Raji (cell line): ENCODE results near the gene FNDC5.

Experiments used
- POLR2A ChIP-seq: IDR thresholded peaks from 2 replicates; pipeline ENCODE4 v1.6.1; 2011; ENCODE audit warnings: low read depth, low read length, control low read depth; ENCODE audit not compliant: insufficient read depth

Gene FNDC5

DNA sequence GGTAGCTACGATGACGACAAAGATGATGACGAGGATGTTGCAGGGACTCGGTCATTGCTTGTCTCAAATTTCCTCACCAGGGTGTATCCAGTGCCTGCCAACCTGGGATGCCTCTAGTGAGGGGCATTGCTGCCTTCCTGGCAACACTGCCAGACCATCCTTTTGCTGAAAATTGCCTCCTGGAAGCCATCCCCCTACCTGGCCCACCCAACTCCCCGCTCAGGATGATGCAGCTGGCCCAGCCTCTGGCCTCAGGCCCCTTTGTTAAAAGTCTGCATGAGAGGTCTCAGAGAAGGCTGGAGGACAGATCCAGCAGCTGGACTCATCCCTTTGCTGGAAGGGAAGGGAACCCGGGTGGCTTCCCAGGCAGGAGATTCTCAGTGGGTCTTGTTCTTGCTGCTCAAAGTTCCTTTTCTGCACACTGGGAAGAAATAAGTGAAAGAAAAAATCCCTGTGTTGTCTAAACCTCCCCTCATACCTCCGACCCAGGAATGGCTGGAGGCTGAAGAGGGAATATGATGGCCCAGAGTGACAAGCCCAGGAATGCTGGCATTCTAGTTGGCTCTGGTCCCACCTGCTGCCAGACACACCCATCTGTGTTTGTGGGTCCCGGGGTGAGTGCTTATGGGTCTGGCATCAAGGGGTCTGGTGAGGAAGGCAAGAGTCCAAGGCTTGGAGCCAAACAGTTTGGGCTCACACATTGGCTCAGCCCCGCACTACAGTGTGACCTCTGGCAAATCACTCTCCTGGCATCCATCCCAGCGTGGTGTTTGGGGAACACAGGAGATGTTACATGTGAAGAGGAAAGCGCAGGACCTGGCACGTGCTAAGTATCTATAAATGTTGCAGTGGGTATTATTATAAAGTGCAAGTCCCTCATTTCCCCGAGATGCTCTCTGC, 6.7 kb upstream of the FNDC5 start:
- TF ChIP-seq POLR2A: no peak

DNA sequence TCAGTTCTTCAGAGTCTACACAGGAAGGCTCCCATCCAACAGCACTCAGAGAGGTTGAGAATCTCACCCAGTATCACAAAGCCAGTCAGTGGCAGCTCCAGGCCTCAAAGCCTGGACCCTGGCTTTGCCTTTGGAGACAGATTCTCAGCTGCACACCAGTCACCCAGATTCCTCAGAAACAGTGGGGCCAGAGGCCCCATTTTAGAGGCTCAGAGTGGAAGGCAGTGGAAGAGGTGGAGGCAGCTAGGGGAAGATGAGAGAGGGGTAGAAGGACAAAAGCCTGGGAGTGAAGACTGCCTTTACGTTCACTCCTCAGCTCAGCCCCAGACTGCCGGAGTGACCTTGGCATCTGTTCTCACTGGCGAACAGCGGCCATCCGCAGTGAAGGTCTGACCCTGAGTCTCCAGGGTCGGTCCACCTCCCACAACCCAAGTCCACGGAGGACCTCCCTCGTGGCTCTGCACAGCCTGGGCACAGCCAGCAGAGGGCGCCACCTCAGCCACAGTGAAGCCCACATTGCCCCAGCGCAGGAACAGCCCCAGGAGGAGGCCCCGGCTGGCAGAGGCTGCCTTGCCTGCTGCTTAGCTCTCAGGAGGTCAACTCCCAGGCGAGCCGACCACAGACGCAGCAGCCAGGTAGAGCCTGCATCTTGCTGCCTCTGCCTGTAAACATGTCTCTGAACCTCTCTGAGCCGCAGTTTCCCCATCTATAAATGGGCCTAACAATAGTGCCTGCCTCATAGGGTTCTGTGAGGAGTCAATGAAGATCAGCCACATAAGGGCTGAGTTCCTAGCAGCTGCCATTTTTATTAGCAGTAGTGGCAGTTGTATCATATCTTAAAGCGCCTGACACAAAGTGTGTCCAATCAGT, 5.9 kb upstream of the FNDC5 start:
- TF ChIP-seq POLR2A: no peak

DNA sequence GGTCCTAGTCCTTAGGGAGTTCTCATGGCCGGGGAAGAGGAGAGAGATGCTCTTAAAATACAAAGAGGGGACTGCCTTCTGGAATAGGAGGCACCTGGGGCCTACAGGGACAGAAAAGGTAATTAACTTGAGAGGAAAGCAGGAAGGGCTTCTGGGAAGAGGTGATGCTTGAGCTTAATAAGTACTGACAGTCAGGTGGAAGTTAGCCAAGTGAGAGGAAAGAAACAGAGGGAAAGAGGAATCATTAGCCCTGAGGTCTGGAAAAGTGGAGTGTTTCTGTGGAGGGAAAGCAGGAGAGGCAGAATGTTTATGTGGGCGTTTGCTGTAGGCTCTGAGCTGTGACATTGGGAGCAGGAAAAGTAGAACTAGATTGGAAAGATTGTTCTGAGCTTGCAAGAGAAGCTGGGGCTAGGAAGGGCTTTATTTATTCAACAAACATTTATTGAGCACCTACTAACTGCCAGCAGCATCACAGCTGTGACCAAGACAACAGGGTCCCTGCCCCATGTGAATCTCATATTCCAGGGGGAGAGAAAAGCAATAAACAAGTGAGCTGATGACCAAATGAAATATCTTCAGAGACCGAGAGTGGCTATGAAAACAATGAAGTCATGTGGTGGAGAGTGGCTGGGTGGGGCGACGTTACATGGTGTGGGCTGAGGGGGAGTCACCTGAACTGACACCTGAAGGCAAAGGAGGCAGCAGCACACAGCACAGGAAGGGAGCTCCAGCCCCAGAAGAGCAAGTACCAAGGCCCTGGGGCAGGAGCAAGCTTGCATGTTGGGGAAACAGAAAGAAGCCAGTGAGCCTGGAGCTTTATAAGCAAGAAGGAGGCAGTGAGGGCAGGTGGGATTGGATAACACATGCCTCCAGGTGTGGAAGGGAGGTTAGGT, 4.4 kb upstream of the FNDC5 start:
- no peak for TF ChIP-seq POLR2A

DNA sequence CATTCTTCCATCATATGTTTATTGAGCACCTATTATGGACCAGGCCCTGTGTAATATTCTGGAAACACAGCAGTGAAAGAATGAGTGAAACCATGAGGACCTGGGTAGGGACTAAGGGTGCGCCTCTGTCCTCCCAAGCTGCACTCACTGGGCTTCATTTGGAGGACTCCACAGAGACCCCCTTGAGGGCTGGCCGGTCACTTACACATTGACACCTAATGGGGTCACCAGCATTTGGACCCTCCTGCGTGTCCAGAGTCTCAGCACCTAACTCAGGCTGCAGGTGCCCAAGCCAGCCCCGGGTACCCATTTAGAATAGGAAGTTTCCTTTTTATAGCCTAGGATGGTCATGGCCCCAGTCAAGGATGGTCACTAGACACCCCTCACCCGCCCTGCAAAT, 2.8 kb upstream of the FNDC5 start:
- no peak for TF ChIP-seq POLR2A

DNA sequence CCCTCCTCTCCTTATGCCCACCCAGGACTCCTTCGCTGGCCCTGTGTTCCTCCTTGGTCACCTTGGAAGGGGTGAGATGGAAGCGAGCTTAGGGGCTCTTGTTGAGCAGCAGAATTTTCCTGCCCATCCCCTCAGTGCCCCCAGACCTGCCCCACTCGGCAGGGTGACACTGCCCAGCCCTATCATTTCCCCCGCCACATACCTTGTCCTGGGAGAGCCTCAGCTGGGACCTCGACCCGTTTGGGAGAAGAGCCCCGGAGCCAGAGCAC, 1.4 kb upstream of the FNDC5 start:
- TF ChIP-seq POLR2A: no peak

DNA sequence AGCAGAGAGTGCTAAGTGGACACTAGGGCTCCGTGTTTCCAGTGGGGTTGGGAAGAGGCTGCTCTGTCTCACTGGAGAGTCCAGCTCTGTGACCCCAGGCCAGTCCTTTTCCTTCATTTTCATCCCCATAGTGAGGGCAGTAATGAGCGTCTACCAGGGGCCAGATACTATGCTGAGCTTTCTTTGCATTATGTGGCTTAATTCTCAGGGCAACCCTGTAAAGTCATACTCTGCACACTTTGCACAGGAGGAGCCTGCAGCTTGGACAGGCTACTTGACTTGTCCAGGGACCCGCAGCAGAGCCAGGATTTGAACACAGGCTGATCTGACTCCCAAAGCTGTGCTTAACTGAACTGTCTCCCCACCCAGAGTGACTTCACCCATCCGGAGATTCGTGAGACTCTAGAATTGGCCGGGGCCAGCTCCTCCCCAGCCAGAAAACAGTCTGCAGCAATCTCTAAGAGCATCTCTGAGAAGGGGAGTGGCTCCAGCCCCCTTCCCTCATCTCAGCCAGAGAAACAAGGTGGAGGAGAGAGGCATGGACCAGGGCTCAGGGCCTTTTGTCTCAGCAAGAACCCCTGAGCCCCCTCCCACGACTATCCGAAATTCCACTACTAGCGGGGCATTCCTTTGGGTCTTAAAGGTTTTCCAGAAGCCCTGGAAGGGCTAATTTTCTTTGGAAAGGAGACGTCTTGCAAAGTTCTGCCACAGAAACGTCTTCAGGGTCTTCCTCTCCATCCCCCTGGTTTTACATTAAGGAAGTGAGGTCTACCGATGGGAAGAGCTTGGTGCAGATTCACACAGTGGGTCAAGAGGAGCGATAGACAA, 866 bp upstream of the FNDC5 start:
- TF ChIP-seq POLR2A: no peak

DNA sequence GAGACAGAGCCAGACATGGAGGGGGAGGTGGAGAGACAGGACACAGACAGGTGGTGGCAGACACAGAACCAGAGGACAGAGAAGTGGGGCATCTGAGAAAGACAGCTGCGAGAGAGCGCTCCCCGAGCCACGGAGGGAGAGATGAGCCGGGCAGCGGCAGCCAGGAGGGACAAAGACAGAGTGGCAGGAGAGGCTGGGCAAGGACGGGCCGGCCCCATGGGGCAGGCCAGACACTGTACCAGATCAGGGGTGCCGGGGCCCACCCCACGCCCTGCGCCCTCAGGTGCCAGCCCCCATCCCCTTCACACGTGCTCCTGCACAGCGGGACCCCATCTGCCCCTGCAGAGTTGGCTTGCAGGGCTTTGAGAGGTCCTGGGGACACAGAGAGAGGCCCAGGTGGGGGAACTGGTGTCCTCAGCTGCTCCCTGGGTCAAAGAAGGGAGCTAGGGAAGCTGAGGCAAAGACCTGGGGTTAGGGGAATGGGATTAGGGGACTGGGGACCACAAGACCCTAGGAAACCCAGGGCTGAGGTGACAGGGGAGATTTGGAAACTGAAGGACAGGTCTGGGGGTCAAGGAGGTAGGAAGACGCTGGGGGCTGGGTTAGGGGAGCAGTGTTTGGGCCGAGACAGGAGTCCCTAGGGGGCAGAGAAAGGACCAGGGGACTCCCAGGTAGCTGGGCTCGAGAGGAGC, 643 bp downstream of the FNDC5 start:
- no peak for TF ChIP-seq POLR2A

DNA sequence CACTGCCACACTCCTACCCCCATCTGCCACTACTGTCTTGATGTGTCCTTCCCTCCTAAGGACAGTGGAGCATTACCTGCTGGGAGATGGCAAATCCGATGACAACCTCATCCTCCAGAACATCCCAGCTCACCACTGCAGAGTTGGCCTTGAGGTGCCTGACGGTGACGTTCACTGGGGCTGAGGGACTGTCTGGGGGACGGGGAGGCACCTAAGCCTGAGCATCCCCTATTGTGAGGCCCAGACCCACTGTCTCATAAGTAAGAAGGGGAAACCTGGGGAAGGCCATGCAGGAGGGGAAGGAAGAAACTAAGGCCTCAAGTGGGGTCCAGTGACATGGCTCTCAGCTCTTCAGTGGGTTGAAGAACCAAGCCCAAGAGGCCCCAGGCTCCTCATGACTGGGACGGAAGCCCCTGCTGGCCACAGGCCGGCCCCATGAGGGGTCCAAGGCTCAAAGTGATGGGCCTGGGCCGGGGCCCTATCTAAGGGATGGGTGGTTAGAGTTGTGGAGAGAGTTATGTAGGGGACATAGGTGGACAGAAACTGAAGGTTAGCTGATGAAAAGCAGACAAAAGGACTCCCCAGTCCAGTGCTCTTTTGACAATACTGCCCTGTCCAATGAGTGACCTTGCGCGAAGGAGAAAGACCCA, 1.8 kb downstream of the FNDC5 start:
- no peak for TF ChIP-seq POLR2A

DNA sequence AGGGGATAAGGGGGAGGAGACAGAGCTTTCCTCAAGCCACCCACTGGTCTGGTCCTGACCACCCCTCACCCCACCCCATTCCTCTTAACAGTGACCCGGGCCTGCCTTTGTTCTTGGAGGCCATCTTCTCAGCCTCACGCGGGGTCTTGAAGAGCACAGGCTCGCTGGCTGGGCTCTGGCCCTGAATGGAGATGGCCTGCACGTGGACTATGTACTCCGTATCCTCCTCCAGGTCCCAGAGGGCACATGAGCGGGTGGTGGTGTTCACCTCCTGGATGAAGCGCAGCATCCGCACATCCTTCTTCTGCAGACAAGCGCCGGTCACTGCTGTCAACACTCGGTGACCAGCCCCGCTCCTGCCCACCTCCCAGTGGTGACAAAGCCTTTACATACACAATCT, 2.6 kb downstream of the FNDC5 start:
- TF ChIP-seq POLR2A: no peak

DNA sequence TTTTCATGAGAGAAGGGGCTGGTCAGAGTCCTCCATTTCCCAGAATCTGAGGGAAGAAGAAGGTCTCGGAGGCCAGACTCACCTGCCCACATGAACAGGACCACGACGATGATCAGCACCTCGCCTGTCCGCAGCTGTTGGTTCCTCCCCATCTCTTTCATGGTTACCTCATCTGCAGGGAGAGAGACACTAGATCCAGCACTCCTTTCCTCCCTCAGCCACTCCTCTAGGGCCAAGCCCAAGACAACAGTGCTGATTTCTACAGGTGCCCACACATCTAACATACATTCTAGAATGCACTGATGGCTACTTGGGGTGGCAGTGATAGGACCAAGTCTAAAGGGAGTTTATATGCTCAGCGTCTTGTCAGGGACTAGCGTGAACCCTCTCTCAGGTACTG, 3.0 kb downstream of the FNDC5 start:
- no peak for TF ChIP-seq POLR2A

DNA sequence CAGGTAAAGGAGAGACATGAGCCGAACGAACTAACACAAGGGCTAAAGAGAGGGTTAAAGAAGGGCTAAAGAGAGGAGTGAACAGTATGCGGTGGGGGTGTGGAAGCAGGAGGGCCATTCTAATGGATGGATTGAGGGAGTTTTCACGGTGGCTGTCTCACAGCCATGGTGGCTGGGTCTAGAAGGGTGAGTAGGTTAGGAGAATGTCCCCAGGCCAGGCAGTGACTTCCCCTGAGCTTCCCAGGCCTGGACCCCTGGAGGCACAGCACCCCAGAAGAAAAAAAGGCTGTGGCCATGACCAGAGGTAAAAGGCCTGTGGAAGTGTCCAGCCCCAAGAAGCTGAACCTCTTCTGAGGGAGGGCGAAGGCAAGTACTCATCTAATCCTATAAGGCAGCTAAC, 3.6 kb downstream of the FNDC5 start:
- TF ChIP-seq POLR2A: no peak

DNA sequence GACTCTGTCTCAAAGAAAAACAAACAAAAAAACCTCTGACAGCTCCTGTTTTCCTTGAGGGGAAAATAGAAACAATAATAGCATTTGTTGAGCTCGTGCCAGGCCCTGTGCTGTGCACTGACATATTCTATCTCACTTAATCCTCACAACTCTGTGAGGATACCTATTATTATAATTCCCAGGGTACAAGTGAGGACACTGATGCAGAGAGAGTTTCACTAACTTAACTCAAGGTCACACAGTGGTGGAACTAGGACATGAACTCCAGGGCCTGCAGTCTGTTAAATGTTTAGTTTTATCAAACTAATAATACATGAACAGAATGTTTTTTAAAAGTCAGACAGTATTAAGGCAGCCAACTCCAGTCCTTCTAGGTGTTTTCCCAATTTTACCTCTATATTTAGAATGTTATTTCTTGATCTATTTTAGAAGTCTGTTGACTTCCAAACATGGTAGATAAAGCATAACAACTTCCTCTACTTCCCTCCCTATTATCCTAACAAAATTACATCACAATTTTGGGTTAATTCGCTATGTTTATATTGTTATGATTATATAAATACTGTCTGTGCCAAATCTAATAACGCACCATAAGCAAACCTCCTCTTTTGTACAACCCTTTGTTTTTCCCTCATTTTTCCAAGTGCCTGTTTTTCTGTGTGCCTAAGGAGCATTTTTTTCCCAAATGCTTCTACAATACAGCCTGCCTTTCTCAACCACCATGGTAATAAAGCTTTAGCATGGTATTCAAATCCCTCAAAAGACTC, 4.9 kb downstream of the FNDC5 start:
- TF ChIP-seq POLR2A: no peak
